HEK293T (cell line): Measurements from ENCODE around the gene SH3TC1.

ENCODE experiments used
- ARNT ChIP-seq: fragments of 450-650 bp; IDR thresholded peaks from 2 replicates; pipeline ENCODE4 v1.6.1; 2017; ENCODE audit warnings: mild to moderate bottlenecking
- BHLHE40 ChIP-seq: fragments of 450-650 bp; IDR thresholded peaks from 2 replicates; pipeline ENCODE4 v1.6.1; 2016; ENCODE audit warnings: mild to moderate bottlenecking, moderate library complexity, borderline replicate concordance
- FOXK2 ChIP-seq: fragments of 450-650 bp; IDR thresholded peaks from 2 replicates; pipeline ENCODE4 v1.6.1; 2016; ENCODE audit warnings: mild to moderate bottlenecking
- FOXM1 ChIP-seq: fragments of 450-650 bp; IDR thresholded peaks from 2 replicates; pipeline ENCODE4 v1.6.1; 2017; ENCODE audit warnings: mild to moderate bottlenecking, borderline replicate concordance
- L3MBTL2 ChIP-seq: fragments of 450-650 bp; conservative IDR thresholded peaks from 2 replicates; pipeline ENCODE4 v1.6.1; 2016; ENCODE audit warnings: mild to moderate bottlenecking
- NFRKB ChIP-seq: fragments of 450-650 bp; IDR thresholded peaks from 2 replicates; pipeline ENCODE4 v1.6.1; 2016; ENCODE audit warnings: mild to moderate bottlenecking, moderate library complexity
- PKNOX1 ChIP-seq: fragments of 450-650 bp; IDR thresholded peaks from 2 replicates; pipeline ENCODE4 v1.6.1; 2016
- SP1 ChIP-seq: fragments of 450-650 bp; IDR thresholded peaks from 2 replicates; pipeline ENCODE4 v1.6.1; 2017
- SUZ12 ChIP-seq: fragments of 450-650 bp; IDR thresholded peaks from 2 replicates; pipeline ENCODE4 v1.6.1; 2016; ENCODE audit warnings: mild to moderate bottlenecking
- TARDBP ChIP-seq: fragments of 450-650 bp; IDR thresholded peaks from 2 replicates; pipeline ENCODE4 v1.6.1; 2016
- ZNF384 ChIP-seq: fragments of 450-650 bp; IDR thresholded peaks from 2 replicates; pipeline ENCODE4 v1.6.1; 2016

DNA sequence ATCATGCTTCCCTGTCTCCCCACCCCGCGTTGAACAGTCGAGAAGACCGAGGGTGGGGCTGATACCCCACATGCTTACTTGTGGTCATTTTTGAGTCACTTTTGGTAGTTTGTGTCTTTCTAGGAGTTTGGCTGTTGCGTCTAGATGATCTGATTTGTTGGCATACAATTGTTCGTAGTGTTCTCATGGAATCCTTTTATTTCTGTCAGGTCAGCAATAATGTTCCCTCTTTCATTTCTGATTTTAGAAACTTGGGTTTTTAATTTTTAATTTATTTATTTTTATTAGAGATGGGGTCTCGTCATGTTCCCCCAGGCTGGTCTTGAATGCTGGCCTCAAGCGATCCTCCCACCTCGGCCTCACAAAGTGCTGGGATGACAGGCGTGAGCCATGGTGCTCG, 30.9 kb downstream of the SH3TC1 start:
- TF ChIP-seq TARDBP (no peak), SP1 (no peak), BHLHE40 (no peak), SUZ12 (no peak), NFRKB (no peak), FOXM1 (no peak), ZNF384 (no peak), PKNOX1 (no peak), ARNT (no peak), L3MBTL2 (no peak), FOXK2 (no peak)
